Liver (tissue), 9 donors: ENCODE data around the gene SNX5. TPM values are rescaled to one million over a fixed set of nuclear protein-coding genes. Genes with fewer than 3 reads are reported as not detected.

ENCODE experiments used
- DNase-seq: peaks from one replicate; pipeline ENCODE4 v3.0.0-alpha.2; 2017; ENCODE audit warnings: low spot score
- H3K27ac ChIP-seq, 2 donors: one replicate each; pipeline ENCODE4 v1.7.0; 2013; ENCODE audit warnings: inconsistent platforms in 2 of 2, low read length in 2 of 2, control low read depth in 1 of 2, low read depth in 1 of 2, mild to moderate bottlenecking in 1 of 2
- H3K27me3 ChIP-seq, 4 donors: one replicate each; pipeline versions ENCODE4 v1.6.1 to v1.7.0; 2013; ENCODE audit warnings: low read length in 3 of 4, inconsistent platforms in 1 of 4, mild to moderate bottlenecking in 1 of 4, moderate library complexity in 1 of 4; ENCODE audit not compliant: control insufficient read depth in 4 of 4, insufficient read depth in 4 of 4
- H3K36me3 ChIP-seq, 4 donors: one replicate each; pipeline versions ENCODE4 v1.6.1 to v1.7.0; 2013; ENCODE audit warnings: low read length in 3 of 4, mild to moderate bottlenecking in 3 of 4, low read depth in 1 of 4, moderate library complexity in 1 of 4; ENCODE audit not compliant: control insufficient read depth in 4 of 4, insufficient read depth in 3 of 4
- H3K4me1 ChIP-seq, 4 donors: one replicate each; pipeline versions ENCODE4 v1.6.1 to v1.7.0; 2013; ENCODE audit warnings: low read length in 3 of 4, mild to moderate bottlenecking in 3 of 4, moderate library complexity in 1 of 4; ENCODE audit not compliant: control insufficient read depth in 4 of 4, insufficient read depth in 4 of 4
- H3K4me3 ChIP-seq, 3 donors: one replicate each; pipeline versions ENCODE4 v1.6.1 to v1.7.0; 2013; ENCODE audit warnings: low read length in 3 of 3, control low read depth in 1 of 3, low read depth in 1 of 3, mild to moderate bottlenecking in 1 of 3
- H3K9ac ChIP-seq, 2 donors: one replicate each; pipeline ENCODE4 v1.7.0; 2013; ENCODE audit warnings: low read length in 2 of 2, mild to moderate bottlenecking in 2 of 2, moderate library complexity in 2 of 2, control low read depth in 1 of 2, low read depth in 1 of 2
- H3K9me3 ChIP-seq, 4 donors: one replicate each; pipeline versions ENCODE4 v1.6.1 to v1.7.0; 2013; ENCODE audit warnings: low read length in 3 of 4; ENCODE audit not compliant: control insufficient read depth in 4 of 4
- EGR1 ChIP-seq, 2 donors: IDR thresholded peaks; 2 replicates each; pipeline ENCODE4 v1.6.1; 2016 to 2018; ENCODE audit warnings: antibody characterized with exemption in 2 of 2, low read depth in 2 of 2
- FOXA1 ChIP-seq: IDR thresholded peaks from 2 replicates; pipeline ENCODE4 v1.6.1; 2016; ENCODE audit warnings: antibody characterized with exemption
- FOXA2 ChIP-seq: IDR thresholded peaks from 2 replicates; pipeline ENCODE4 v1.6.1; 2016; ENCODE audit warnings: antibody characterized with exemption
- GABPA ChIP-seq, 2 donors: IDR thresholded peaks in 1 of 2; conservative IDR thresholded peaks in 1 of 2; 2 replicates each; pipeline ENCODE4 v1.6.1; 2016; ENCODE audit warnings: antibody characterized with exemption in 2 of 2, mild to moderate bottlenecking in 1 of 2, moderate library complexity in 1 of 2
- HNF4A ChIP-seq, 2 donors: conservative IDR thresholded peaks; 2 replicates each; pipeline ENCODE4 v1.6.1; 2016; ENCODE audit warnings: antibody characterized with exemption in 2 of 2, mild to moderate bottlenecking in 2 of 2
- HNF4G ChIP-seq: IDR thresholded peaks from 2 replicates; pipeline ENCODE4 v1.6.1; 2016; ENCODE audit warnings: antibody characterized with exemption
- JUND ChIP-seq, 2 donors: IDR thresholded peaks; 2 replicates each; pipeline ENCODE4 v1.6.1; 2016; ENCODE audit warnings: antibody characterized with exemption in 2 of 2
- NR2F2 ChIP-seq: IDR thresholded peaks from 2 replicates; pipeline ENCODE4 v1.6.1; 2016; ENCODE audit warnings: antibody characterized with exemption
- RAD21 ChIP-seq, 2 donors: IDR thresholded peaks; 2 replicates each; pipeline ENCODE4 v1.6.1; 2016; ENCODE audit warnings: antibody characterized with exemption in 2 of 2, mild to moderate bottlenecking in 2 of 2
- RXRA ChIP-seq, 2 donors: IDR thresholded peaks; 2 replicates each; pipeline ENCODE4 v1.6.1; 2017 to 2018; ENCODE audit warnings: antibody characterized with exemption in 2 of 2, mild to moderate bottlenecking in 1 of 2
- SP1 ChIP-seq: IDR thresholded peaks from 2 replicates; pipeline ENCODE4 v1.6.1; 2018; ENCODE audit warnings: antibody characterized with exemption, mild to moderate bottlenecking
- TAF1 ChIP-seq: conservative IDR thresholded peaks from 2 replicates; pipeline ENCODE4 v1.6.1; 2016; ENCODE audit warnings: antibody characterized with exemption, mild to moderate bottlenecking
- YY1 ChIP-seq: IDR thresholded peaks from 2 replicates; pipeline ENCODE4 v1.6.1; 2016; ENCODE audit warnings: antibody characterized with exemption, mild to moderate bottlenecking
- WGBS: extraction: QIAGEN DNeasy Blood & Tissue Kit; methylation state at CpG from one replicate; pipeline ENCODE4 v1.1.7; 2013; 5-methylcytosine and 5-hydroxymethylcytosine counted together
- polyA plus RNA-seq, 2 donors: library from polyadenylated mRNA; stranded (reverse) in 1 of 2; unstranded in 1 of 2; fragments of 200-250 nt in 1 of 2; fragments of >200 nt in 1 of 2; fragmentation: Nextera tagmentation in 1 of 2; extraction: Ambion mirVana in 1 of 2; gene quantifications; one replicate each; pipeline versions ENCODE4 v1.2.1 to v1.2.3, GENCODE V29; 2013 to 2015
- total RNA-seq, 2 donors: library from RNA; depleted of rRNA; stranded (reverse); fragments of >200 nt; gene quantifications; one replicate each; pipeline ENCODE4 v1.2.3, GENCODE V29; 2014
- TF ChIP-seq, protein P1 (sequence below): IDR thresholded peaks from 2 replicates; pipeline ENCODE4 v1.6.1; 2016; ENCODE audit warnings: antibody characterized with exemption
- TF ChIP-seq, protein P2 (sequence below): fragments of 150-350 bp; IDR thresholded peaks from 2 replicates; pipeline ENCODE4 v1.5.1; 2017; ENCODE audit warnings: improper control_type of control experiment, low read depth, low read length; ENCODE audit not compliant: missing input control
- TF ChIP-seq, protein P3 (sequence below): IDR thresholded peaks from 2 replicates; pipeline ENCODE4 v1.6.1; 2016; ENCODE audit warnings: antibody characterized with exemption
- TF ChIP-seq, protein P4 (sequence below): IDR thresholded peaks from 2 replicates; pipeline ENCODE4 v1.6.1; 2016; ENCODE audit warnings: antibody characterized with exemption
- TF ChIP-seq, protein P5 (sequence below): IDR thresholded peaks from 2 replicates; pipeline ENCODE4 v1.6.1; 2016; ENCODE audit warnings: antibody characterized with exemption, mild to moderate bottlenecking
- donor health status: healthy.
- donor health status: healthy.
- donor health status: healthy.
- donor health status: healthy.
- donor health status: healthy.

The SNX5 gene
- total and polyA plus RNA-seq, 4 donors: 32.8 to 77.8 (median 46.2) TPM

DNA sequence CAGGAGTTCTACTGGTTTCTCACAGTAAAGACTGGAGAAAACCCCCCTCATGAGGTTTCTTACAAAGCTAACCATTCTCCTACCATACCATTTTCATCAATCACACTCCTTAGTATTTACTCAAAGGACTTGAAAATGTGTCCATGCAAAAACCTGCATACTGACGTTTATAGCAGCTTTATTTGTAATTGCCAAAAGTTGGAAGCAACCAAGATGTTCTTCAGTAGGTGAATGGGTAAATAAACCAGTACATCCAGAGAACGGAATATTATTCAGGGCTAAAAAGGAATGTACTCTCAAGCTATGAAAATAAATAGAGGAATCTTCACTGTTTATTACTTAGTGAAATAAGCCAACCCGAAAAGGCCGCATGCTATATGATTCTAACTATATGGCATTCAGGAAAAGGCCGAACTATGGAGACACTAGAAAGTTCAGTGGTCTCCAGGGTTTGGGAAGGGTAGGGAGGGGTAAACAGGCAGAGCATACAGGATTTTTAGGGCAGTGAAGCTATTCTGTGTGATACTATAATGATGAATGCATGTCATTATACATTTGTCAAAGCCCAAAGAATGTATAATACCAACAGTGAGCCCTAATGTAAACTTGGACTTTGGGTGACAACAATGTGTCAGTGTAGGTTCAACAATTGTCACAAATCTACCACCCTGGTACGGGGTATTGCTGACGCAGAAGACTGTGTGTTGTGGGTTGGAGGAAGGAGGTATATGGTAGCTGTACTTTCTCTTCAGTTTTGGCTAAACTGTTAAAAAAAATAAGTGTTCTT is 50.6 kb downstream of the SNX5 start:
- Histone ChIP-seq H3K9ac (no peak overlapping the region), H3K4me3 (no peak overlapping the region), H3K36me3 (no peaks in the 10 kb centered on the region), H3K9me3 (no peaks in the 10 kb centered on the region), H3K27me3 (no peaks in the 10 kb centered on the region), H3K27ac (no peak overlapping the region), H3K4me1 (no peaks in the 10 kb centered on the region)
- 78% methylated on average over 7 of the region's 7 CpGs for WGBS
- no peak for DNase-seq
- TF ChIP-seq, protein P1, sequence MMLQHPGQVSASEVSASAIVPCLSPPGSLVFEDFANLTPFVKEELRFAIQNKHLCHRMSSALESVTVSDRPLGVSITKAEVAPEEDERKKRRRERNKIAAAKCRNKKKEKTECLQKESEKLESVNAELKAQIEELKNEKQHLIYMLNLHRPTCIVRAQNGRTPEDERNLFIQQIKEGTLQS: no peak
- TF ChIP-seq RXRA (IDR thresholded peaks at IDR 0.05): no peak
- TF ChIP-seq NR2F2: no peak
- TF ChIP-seq, protein P2, sequence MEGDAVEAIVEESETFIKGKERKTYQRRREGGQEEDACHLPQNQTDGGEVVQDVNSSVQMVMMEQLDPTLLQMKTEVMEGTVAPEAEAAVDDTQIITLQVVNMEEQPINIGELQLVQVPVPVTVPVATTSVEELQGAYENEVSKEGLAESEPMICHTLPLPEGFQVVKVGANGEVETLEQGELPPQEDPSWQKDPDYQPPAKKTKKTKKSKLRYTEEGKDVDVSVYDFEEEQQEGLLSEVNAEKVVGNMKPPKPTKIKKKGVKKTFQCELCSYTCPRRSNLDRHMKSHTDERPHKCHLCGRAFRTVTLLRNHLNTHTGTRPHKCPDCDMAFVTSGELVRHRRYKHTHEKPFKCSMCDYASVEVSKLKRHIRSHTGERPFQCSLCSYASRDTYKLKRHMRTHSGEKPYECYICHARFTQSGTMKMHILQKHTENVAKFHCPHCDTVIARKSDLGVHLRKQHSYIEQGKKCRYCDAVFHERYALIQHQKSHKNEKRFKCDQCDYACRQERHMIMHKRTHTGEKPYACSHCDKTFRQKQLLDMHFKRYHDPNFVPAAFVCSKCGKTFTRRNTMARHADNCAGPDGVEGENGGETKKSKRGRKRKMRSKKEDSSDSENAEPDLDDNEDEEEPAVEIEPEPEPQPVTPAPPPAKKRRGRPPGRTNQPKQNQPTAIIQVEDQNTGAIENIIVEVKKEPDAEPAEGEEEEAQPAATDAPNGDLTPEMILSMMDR: no peak
- TF ChIP-seq, protein P3, sequence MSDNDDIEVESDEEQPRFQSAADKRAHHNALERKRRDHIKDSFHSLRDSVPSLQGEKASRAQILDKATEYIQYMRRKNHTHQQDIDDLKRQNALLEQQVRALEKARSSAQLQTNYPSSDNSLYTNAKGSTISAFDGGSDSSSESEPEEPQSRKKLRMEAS: no peak
- TF ChIP-seq HNF4G: no peak
- no peak for TF ChIP-seq JUND (IDR thresholded peaks at IDR 0.05)
- TF ChIP-seq, protein P4, sequence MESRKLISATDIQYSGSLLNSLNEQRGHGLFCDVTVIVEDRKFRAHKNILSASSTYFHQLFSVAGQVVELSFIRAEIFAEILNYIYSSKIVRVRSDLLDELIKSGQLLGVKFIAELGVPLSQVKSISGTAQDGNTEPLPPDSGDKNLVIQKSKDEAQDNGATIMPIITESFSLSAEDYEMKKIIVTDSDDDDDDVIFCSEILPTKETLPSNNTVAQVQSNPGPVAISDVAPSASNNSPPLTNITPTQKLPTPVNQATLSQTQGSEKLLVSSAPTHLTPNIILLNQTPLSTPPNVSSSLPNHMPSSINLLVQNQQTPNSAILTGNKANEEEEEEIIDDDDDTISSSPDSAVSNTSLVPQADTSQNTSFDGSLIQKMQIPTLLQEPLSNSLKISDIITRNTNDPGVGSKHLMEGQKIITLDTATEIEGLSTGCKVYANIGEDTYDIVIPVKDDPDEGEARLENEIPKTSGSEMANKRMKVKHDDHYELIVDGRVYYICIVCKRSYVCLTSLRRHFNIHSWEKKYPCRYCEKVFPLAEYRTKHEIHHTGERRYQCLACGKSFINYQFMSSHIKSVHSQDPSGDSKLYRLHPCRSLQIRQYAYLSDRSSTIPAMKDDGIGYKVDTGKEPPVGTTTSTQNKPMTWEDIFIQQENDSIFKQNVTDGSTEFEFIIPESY: no peak
- TF ChIP-seq EGR1 (IDR thresholded peaks at IDR 0.05; ENCODE audit: low read depth in 2 of 2): no peak
- TF ChIP-seq, protein P5, sequence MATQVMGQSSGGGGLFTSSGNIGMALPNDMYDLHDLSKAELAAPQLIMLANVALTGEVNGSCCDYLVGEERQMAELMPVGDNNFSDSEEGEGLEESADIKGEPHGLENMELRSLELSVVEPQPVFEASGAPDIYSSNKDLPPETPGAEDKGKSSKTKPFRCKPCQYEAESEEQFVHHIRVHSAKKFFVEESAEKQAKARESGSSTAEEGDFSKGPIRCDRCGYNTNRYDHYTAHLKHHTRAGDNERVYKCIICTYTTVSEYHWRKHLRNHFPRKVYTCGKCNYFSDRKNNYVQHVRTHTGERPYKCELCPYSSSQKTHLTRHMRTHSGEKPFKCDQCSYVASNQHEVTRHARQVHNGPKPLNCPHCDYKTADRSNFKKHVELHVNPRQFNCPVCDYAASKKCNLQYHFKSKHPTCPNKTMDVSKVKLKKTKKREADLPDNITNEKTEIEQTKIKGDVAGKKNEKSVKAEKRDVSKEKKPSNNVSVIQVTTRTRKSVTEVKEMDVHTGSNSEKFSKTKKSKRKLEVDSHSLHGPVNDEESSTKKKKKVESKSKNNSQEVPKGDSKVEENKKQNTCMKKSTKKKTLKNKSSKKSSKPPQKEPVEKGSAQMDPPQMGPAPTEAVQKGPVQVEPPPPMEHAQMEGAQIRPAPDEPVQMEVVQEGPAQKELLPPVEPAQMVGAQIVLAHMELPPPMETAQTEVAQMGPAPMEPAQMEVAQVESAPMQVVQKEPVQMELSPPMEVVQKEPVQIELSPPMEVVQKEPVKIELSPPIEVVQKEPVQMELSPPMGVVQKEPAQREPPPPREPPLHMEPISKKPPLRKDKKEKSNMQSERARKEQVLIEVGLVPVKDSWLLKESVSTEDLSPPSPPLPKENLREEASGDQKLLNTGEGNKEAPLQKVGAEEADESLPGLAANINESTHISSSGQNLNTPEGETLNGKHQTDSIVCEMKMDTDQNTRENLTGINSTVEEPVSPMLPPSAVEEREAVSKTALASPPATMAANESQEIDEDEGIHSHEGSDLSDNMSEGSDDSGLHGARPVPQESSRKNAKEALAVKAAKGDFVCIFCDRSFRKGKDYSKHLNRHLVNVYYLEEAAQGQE: no peak
- no peak for TF ChIP-seq FOXA1
- TF ChIP-seq TAF1: no peak
- no peak for TF ChIP-seq RAD21 (IDR thresholded peaks at IDR 0.05)
- TF ChIP-seq SP1: no peak
- TF ChIP-seq HNF4A (conservative IDR thresholded peaks at IDR 0.05): no peak
- TF ChIP-seq GABPA (IDR thresholded peaks at IDR 0.05 in 1 of 2, conservative IDR thresholded peaks at IDR 0.05 in 1 of 2): no peak
- no peak for TF ChIP-seq FOXA2
- TF ChIP-seq YY1: no peak
